ENCODE results near the gene MRPL34.
A peak's percentile ranks its signal among the peaks of the same experiment; 100 is the strongest.

The MRPL34 gene

DNA sequence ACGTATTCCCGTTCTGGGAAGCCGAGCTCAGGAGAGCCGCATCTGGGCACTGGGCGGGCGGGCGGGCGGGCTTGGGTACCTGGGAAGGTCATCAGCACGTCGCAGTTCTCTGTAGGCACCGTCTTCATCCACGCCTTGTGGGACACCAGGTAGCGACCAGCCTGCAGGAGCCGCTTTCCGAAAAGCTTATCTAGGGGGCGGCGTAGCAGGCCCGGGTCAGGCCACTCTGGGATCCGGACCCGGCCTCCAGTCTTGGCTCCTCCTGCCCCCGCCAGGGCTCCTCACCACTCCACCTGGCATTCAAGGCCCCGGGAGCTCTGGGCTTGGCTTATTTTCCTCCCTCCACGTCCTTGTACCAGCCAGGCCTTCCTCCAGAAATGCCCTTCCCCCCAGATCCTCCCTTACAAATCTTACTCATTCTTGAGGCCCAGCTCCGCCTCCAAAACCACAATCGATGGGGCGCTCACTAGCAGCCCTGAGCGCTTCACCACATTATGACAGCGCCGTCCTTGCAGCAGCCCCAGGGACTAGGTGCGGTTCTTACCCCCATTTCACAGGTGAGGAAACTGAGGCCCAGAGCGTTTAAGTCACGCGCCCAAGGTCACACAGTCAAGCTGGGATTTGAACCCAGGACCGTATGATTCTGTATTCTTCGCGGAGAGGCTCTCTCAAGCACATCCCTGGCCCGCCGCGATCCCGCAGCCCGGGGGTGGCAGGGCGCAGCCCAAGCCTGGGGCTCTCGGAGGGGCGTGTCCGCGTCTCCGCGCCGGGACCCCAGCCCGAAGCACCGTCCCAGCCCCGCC, 28.1 kb downstream of the MRPL34 start:
- Mint-ChIP-seq H3K27ac (no peak overlapping the region), H3K36me3 (no peaks in the 10 kb centered on the region), H3K9me3 (no peaks in the 10 kb centered on the region), H3K4me1 (peaks cover 17% of the 10 kb centered on the region), H3K4me3 (peak overlapping the region; percentile 50), H3K27me3 (peaks cover 11% of the 10 kb centered on the region)
- DNase-seq (ENCODE audit: low spot score in 2 of 2) (peak; percentile 35 to 47), ATAC-seq (ENCODE audit: low read depth) (no peak)

DNA sequence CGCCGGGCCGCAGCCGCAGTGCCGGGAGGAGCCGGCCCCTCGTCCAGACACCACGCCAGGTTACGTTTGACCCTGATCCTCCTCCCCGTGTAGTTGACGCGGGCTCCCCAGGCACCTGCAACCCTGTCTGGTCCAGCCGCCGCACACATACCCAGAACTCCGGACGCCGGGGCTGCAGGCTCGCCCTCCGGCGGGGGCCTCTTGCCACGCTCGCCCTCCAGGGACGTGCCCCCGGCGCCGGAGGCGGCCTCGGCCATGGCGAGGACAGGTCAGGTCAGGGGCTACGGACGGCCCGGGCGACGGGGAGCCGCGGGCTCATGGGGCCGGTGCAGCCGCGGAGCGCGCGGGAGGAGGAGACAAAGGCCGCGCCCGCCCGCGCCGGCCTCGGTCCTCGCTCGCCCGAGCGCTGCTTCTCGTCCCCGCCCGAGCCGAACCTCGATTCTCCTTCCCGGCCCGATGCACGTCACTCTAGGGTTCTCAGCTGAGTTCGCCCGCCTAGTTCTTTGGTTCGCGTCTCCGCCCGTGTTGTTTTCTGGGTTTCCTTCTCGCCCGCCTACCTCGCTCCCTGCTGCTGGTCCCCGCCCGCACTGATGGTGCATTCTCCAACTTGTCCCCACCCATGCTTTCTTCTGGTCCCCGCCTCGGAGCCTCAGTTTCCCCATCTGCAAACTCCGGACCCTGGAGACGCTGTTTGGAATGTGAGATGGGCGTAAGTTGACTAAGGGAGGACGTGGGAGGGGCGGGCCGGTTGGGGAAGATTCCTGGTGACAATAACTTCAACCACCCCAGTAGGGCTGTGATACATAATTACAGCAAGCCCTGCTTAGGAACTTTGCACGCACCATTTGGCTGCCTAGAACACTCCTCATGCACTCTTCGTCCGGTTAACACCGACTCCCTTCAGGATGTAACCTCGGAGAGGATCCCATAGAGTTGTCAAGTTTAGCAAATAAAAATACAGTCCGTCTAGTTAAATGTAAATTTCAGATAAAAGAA, 29.0 kb downstream of the MRPL34 start, which contains the start of gene ANO8:
ANO8 (minus strand) TSS at position 442 of the 996 bp plus-strand sequence; CDS start at position 257, 185 bp downstream.
- peak; percentile 68 for ATAC-seq (ENCODE audit: low read depth)
- Mint-ChIP-seq H3K9me3 (no peaks in the 10 kb centered on the region), H3K36me3 (peaks cover 2% of the 10 kb centered on the region), H3K27me3 (peaks cover 11% of the 10 kb centered on the region), H3K4me3 (peak within 1 kb of the TSS; percentile 84), H3K27ac (peak within 1 kb of the TSS; percentile 12), H3K4me1 (peaks cover 14% of the 10 kb centered on the region)
- peak; percentile 96 for DNase-seq (ENCODE audit: low spot score in 2 of 2)

DNA sequence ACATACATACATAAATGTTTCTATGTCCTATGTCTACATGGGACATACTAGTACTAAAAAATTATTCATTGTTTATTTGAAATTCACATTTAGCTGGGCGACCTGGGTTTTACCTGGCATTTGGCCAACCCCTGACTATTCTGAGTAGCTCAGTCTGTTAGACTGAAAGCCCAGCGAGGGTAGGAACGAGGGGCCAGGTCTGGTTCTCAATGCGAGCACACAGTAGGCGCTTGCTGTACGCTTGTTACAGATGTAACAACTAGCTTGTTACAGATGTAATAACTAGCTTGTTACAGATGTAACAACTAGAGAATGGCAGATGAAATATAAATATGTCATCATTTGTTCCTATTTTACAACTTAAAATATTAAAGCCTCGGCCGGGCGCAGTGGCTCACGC, 29.9 kb downstream of the MRPL34 start:
- Mint-ChIP-seq H3K9me3 (no peaks in the 10 kb centered on the region), H3K27me3 (peaks cover 9% of the 10 kb centered on the region), H3K36me3 (peaks cover 4% of the 10 kb centered on the region), H3K4me1 (peaks cover 16% of the 10 kb centered on the region), H3K27ac (no peak overlapping the region), H3K4me3 (no peak overlapping the region)
- ATAC-seq (ENCODE audit: low read depth) (no peak), DNase-seq (ENCODE audit: low spot score in 2 of 2) (no peak)

DNA sequence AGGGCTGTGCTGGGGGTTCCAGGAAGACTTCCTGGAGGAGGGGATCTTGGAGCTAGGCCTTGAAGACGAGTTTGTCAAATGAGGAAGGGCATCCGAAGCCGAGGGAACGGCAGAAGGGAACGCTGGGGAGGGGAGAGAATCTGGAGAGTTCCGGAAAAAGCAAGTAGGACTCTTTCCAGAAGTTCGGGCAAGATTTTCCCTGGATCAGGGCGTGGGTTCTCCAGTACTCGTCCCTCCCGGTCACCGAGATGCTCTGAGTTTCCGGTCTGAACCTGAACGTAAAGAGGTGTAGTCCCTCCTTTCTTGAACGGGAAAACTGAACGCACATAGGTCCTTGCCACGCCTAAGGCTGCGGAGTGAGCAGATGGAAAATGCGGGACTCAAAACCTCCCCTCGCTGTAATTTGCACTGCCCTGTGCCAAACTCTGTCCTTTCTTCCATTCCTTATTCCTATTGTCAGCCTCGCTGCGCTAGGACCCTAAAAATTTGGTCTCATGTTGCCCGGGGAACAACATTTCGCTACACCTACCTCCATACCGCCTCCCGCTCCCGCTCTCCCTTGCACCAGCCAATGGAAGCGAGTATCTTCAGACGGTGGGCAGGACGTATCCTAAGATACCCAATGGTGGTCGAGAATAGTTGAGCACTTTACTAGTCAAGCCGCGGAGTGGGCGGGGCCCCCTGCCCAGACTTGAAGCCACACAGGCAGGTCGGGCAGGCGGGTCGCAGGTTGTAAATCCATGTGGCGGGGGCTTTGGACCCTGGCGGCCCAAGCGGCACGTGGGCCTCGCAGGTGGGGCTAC, 31.4 kb downstream of the MRPL34 start, which contains the start of gene GTPBP3:
GTPBP3 (plus strand) TSS at position 682 of the 803 bp plus-strand sequence; CDS start at position 741, 59 bp downstream.
- Mint-ChIP-seq H3K4me1 (peaks cover 16% of the 10 kb centered on the region), H3K9me3 (no peaks in the 10 kb centered on the region), H3K4me3 (peak within 1 kb of the TSS; percentile 96), H3K27me3 (peaks cover 6% of the 10 kb centered on the region), H3K36me3 (peaks cover 4% of the 10 kb centered on the region), H3K27ac (peak within 1 kb of the TSS; percentile 81)
- DNase-seq (ENCODE audit: low spot score in 2 of 2) (peak; percentile 81 to 93), ATAC-seq (ENCODE audit: low read depth) (peak; percentile 85)

DNA sequence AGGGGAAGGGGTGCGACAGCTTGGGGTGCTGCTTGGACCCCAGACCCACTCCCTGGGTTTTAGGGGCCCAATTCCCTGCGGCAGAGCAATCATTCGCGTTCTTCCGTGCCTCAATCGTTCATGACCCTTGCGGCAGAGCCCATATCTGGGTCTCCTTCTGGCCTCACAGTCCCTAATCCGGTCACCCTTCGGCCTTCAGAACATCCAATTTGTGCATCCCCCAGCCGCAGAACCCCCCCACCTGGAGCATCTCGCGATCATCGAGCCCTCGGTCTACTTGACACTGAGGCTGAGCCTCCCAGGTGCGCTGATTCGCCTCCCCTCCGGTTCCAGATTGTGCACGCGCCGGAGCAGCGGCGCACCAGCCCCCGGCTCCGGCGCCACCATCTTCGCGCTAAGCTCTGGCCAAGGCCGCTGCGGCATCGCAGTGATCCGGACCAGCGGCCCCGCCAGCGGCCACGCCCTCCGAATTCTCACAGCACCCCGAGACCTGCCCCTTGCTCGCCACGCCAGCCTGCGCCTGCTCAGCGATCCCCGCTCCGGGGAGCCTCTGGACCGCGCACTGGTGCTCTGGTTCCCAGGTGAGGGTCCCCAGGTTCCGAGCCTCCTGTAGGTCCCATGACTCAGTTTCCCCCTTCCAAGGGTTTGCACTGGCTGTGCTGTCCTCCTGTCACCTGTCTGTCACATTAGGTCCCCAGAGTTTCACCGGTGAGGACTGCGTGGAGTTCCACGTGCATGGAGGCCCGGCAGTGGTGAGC, 32.2 kb downstream of the MRPL34 start:
- Mint-ChIP-seq H3K27ac (peak overlapping the region; percentile 81), H3K4me1 (peaks cover 16% of the 10 kb centered on the region), H3K27me3 (peaks cover 2% of the 10 kb centered on the region), H3K4me3 (peak overlapping the region; percentile 96), H3K36me3 (peaks cover 4% of the 10 kb centered on the region), H3K9me3 (no peaks in the 10 kb centered on the region)
- no peak for DNase-seq (ENCODE audit: low spot score in 2 of 2)
- ATAC-seq (ENCODE audit: low read depth) = no peak

DNA sequence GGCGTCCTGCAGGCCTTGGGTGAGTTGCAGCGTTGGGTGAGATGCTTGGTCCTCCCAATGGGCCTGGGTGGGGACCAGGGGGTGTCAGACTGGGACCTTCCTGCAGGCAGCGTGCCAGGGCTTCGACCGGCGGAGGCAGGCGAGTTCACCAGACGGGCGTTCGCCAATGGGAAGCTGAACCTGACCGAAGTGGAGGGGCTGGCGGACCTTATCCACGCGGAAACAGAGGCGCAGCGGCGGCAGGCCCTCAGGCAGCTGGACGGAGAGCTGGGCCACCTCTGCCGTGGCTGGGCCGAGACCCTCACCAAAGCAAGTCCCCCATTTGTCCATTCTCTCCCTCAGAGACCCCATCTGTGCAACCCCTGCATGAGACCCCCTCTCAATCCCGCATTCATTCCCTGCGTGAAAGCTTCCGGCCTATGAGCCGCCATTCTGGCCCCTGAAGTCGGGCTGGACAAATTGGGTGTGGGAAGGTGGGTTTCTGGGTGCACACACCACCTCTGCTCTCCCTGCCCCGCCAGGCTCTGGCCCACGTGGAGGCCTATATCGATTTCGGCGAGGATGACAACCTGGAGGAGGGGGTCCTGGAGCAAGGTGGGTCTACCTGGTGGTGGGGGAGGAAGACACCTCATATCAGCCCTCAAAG, 32.9 kb downstream of the MRPL34 start:
- Mint-ChIP-seq H3K4me3 (peak overlapping the region; percentile 96), H3K4me1 (peaks cover 16% of the 10 kb centered on the region), H3K9me3 (no peaks in the 10 kb centered on the region), H3K36me3 (peaks cover 4% of the 10 kb centered on the region), H3K27ac (no peak overlapping the region), H3K27me3 (peaks cover 2% of the 10 kb centered on the region)
- no peak for ATAC-seq (ENCODE audit: low read depth)
- no peak for DNase-seq (ENCODE audit: low spot score in 2 of 2)

DNA sequence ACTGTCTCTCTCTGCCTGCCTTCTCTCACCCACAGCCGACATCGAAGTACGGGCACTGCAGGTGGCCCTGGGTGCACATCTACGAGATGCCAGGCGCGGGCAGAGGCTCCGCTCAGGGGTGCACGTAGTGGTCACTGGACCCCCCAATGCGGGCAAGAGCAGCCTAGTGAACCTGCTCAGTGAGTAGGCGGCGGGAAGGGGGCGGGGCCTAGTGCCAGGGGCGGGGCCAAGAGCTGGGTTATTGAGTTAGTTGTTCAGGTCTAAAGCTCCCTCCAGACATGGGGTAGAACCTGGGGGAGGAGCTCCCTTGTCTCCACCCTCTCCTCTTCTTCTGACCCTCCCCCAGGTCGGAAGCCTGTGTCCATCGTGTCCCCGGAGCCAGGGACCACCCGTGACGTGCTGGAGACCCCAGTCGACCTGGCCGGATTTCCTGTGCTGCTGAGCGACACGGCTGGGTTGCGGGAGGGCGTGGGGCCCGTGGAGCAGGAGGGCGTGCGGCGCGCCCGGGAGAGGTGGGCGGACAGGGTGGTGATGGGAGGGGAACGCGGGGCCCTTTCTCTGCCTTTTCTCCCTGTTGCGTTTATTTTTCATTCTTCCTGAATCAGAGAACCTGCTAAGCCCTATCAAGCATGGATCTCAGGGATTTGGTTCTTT, 33.5 kb downstream of the MRPL34 start:
- no peak overlapping the region for H3K27ac Mint-ChIP-seq

DNA sequence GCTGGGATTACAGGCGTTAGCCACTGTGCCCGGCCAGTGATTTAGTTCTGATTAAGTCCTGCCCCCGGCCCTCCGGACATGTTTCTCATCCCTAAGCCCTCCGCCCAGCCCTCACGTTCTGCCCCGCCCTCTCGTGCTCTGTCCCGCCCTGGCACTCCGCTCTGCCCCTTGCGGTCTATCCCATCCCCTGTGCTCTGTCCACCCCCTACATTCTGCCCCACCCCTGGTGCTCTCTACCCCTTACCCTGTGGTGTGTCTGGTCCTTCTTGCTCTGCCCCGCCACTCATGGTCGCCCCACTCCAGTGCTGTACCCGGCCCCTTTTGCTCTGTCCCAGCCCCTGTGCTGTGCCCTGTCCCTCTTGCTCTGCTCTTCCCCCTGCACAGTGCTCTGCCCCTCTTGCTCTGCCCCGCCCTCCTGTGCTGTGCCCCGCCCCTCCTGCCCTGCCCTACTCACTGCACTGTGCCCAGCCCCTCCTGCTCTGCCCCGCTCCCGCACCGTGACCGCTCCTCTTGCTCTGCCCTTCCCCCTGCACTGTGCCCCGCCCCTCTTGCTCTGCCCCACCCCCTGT, 34.7 kb downstream of the MRPL34 start:
- Mint-ChIP-seq H3K27ac (no peak overlapping the region), H3K36me3 (peaks cover 4% of the 10 kb centered on the region), H3K9me3 (no peaks in the 10 kb centered on the region), H3K27me3 (no peaks in the 10 kb centered on the region), H3K4me1 (peaks cover 8% of the 10 kb centered on the region), H3K4me3 (no peak overlapping the region)
- DNase-seq (ENCODE audit: low spot score in 2 of 2) = no peak
- ATAC-seq (ENCODE audit: low read depth) = no peak

More for the DNA sequence above, 33.5 kb downstream of the MRPL34 start:
- H3K4me1 Mint-ChIP-seq = peaks cover 12% of the 10 kb centered on the region
- DNase-seq (ENCODE audit: low spot score in 2 of 2) (no peak), ATAC-seq (ENCODE audit: low read depth) (no peak)
- H3K36me3 Mint-ChIP-seq = peaks cover 4% of the 10 kb centered on the region
- H3K27me3 Mint-ChIP-seq = no peaks in the 10 kb centered on the region
- peak overlapping the region; percentile 56 for H3K4me3 Mint-ChIP-seq
- H3K9me3 Mint-ChIP-seq = no peaks in the 10 kb centered on the region

DNA sequence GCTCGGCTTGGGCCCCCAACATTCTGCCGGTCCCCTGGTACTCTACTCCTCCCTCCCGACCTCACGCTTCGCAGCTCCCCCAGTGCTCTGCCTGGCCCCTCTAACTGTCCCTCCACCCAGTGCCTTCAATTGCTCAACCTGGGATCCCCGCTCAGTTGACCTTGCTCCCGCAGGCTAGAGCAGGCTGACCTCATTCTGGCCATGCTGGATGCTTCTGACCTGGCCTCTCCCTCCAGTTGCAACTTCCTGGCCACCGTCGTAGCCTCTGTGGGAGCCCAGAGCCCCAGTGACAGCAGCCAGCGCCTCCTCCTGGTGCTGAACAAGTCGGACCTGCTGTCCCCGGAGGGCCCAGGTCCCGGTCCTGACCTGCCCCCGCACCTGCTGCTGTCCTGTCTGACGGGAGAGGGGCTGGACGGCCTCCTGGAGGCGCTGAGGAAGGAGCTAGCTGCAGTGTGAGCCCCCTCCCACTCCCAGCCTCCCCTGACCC, 35.2 kb downstream of the MRPL34 start:
- no peak overlapping the region for H3K4me3 Mint-ChIP-seq
- peaks cover 8% of the 10 kb centered on the region for H3K4me1 Mint-ChIP-seq
- H3K27ac Mint-ChIP-seq = no peak overlapping the region
- H3K9me3 Mint-ChIP-seq = no peaks in the 10 kb centered on the region
- H3K36me3 Mint-ChIP-seq = peaks cover 4% of the 10 kb centered on the region
- DNase-seq (ENCODE audit: low spot score in 2 of 2) (no peak), ATAC-seq (ENCODE audit: low read depth) (no peak)
- no peaks in the 10 kb centered on the region for H3K27me3 Mint-ChIP-seq

DNA sequence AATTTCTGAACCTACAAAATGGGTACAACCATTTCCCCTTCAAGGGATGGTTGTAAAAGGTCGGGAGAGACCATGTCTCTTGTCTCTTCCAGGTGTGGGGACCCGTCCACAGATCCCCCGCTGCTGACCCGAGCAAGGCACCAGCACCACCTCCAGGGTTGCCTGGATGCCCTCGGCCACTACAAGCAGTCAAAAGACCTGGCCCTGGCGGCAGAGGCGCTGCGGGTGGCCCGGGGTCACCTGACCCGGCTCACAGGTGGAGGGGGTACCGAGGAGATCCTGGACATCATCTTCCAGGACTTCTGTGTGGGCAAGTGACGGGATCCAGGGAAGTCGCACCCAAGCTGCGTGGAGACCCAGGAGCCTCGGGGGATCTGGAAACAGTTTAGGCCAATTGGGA, 35.7 kb downstream of the MRPL34 start:
- Mint-ChIP-seq H3K4me3 (no peak overlapping the region), H3K9me3 (no peaks in the 10 kb centered on the region), H3K27me3 (no peaks in the 10 kb centered on the region), H3K4me1 (peaks cover 12% of the 10 kb centered on the region), H3K36me3 (peaks cover 4% of the 10 kb centered on the region), H3K27ac (no peak overlapping the region)
- ATAC-seq (ENCODE audit: low read depth) (no peak), DNase-seq (ENCODE audit: low spot score in 2 of 2) (no peak)

DNA sequence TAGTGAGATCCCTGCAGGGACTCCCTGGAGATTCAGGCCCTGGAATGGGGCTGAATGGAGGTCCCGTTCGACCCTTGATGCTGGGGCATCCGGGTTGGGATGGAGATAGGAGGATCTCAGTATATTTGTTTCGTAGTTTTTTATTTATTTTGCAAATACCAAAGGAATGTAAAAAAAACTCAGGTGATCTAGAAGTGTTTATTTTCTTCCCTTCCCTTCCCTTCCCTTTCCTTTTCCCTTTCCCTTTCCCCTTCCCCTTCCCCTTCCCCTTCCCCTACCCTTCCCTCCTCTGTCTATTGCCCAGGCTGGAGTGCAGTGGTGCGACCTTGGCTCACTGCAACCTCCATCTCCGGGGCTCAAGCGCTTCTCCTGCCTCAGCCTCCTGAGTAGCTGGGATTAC, 36.2 kb downstream of the MRPL34 start:
- ATAC-seq (ENCODE audit: low read depth) (no peak), DNase-seq (ENCODE audit: low spot score in 2 of 2) (no peak)
- no peak overlapping the region for H3K4me3 Mint-ChIP-seq
- no peaks in the 10 kb centered on the region for H3K27me3 Mint-ChIP-seq
- peaks cover 9% of the 10 kb centered on the region for H3K4me1 Mint-ChIP-seq
- no peaks in the 10 kb centered on the region for H3K9me3 Mint-ChIP-seq
- H3K36me3 Mint-ChIP-seq = peaks cover 4% of the 10 kb centered on the region
- H3K27ac Mint-ChIP-seq = no peak overlapping the region

Measured in memory B cell (primary cell).